Suppressor macrophage treated with lipopolysaccharide for 1 hour (primary cell): ENCODE measurements around the gene XRCC1.
"Not testable (repeated sequence)": the region's sequence is repeated elsewhere in the genome, so short reads cannot be mapped to it uniquely, and the experiment has no call there.

ENCODE experiments used
- DNase-seq, 3 donors: peaks; one replicate each; pipeline ENCODE4 v3.0.0-alpha.2; 2020 to 2022

XRCC1 gene

DNA sequence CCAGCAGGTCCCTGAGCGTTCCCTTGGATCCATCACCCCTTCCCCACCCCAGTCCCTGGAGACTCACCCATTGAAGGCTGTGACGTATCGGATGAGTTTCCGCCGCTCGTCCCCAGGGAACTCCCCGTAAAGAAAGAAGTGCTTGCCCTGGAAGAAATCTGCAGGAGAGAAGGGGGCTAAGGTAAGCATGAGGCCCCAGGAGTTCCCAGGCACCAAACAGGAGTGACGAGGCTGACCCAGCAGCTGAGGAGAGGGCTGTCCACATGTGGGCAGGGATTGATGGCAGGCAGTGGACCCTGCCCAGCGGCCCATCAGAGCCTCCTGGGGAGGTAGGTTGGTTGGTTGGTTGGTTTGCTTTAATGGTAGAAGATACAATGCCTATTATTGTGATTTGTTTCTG, 31.2 kb downstream of the XRCC1 start:
- no peak for DNase-seq

DNA sequence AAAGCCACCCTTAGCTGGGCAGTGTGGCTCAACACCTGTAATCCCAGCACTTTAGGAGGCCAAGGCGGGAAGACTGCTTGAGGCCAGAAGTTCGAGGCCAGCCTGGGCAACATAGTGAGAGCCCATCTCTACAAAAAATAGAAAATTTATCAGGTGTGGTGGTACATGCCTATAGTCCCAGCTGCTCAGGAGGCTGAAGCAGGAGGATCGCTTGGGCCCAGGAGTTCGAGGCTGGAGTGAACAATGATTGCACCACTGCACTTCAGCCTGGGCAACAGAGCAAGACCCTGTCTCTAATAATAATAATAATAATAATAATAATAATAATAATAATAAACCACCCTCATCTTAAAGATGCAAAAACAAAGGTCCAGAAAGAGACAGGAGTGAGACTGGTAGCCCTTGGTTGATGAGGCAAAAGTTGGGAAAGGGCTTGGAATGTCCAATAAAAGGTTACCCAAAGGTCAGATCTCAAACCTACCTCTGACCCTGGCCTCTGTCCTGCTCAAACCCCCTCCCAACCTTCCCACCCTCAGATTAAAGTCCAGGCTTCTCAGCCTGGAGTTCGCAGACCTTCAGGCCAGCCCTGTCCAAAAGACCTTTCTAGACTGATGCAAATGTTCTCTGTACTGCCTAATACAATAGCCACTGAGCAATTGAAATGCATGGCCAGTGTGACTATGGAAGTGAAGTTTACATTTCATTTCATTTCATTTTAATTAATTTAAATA, 33.2 kb downstream of the XRCC1 start:
- DNase-seq: no peak

DNA sequence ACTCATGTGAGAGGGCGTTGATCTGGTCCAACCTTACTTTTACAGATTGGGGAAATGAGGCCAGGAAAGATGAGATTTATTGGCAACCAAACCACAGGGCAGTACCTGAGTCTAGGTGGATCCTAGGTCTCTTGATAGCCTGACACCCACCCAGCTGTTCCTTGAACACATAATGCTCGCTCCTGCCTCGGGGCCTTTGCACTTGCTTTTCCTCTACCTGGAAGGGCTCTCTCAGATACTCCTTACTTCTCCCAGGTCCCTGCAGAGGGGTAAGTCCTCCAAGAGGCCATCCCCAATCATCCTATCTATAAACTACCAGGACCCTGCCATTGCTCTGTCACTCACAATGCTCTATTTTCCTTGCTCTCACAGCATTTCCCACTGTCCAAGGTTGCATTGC, 34.9 kb downstream of the XRCC1 start:
- no peak for DNase-seq

DNA sequence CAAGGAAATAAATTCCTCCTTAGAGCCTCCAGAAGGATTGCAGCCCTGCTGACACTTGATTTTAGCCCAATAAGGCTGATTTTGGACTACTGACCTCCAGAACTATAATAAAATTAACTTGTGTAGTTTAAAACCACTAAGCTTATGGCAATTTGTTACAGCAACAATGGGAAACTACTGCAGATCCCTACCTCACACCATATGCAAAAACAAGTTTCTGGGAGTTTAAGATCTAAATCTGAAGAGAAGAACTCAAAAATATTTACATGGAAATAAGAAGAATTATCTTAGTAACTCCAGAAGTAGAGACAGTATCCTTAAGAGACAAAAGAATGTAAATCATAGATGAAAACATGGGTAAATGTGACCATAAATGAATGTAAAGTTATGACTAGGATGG, 36.4 kb downstream of the XRCC1 start:
- DNase-seq: no peak

DNA sequence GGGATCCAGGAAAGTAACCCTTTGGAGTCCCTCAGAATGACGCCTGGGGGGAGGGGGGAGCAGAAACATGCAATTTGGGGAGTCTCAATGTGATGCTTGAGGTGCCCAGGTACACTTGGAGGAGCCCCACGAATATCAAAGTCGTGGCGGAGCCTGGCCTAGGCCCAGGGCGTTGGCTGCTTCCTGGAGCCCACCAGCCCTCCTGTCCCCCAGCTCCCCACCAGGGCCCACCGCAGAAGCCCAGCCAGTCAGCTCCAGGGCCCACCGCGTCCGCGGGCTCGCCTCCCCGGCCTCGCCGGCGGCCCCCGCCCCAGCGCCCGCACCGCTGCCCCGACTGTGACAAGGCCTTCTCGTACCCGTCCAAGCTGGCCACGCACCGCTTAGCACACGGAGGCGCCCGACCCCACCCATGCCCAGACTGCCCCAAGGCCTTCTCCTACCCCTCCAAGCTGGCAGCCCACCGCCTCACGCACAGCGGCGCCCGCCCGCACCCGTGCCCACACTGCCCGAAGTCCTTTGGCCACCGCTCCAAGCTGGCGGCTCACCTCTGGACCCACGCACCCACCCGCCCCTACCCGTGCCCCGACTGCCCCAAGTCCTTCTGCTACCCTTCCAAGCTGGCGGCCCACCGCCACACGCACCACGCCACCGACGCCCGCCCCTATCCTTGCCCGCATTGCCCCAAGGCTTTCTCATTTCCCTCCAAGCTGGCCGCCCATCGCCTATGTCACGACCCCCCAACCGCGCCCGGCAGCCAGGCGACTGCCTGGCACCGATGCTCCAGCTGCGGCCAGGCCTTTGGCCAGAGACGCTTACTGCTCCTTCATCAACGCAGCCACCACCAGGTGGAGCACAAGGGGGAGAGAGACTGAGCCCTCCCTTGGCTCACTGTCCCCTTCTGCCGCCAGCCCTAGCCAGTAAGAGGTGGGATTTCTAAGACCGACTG, 40.2 kb downstream of the XRCC1 start:
- peak; percentile 44 to 62 (median 49) for DNase-seq

DNA sequence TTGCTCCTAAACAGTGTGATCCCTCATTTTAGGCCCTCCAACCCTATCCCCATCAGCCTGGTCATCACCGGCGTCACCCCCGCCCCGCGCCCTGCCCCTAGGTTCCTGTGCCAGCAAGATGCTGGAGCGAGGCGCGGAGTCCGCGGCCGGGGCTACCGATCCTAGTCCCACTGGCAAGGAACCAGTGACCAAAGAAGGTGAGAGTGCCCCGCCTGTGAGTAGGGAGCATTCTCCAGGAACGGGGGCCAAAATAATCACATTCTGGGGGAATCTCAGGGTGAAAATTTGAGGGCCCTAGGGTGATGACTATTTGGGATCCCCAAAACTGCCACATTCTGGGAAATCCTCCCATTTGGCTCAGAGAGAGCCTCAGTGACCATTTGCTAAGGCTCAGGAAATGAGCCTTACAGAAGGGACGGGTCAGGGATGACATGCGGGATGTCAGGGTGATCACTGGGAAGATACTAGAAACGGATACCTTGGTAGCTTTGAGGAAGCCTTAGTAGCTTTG, 41.0 kb downstream of the XRCC1 start:
- DNase-seq: peak; percentile 74 to 85 (median 78)

DNA sequence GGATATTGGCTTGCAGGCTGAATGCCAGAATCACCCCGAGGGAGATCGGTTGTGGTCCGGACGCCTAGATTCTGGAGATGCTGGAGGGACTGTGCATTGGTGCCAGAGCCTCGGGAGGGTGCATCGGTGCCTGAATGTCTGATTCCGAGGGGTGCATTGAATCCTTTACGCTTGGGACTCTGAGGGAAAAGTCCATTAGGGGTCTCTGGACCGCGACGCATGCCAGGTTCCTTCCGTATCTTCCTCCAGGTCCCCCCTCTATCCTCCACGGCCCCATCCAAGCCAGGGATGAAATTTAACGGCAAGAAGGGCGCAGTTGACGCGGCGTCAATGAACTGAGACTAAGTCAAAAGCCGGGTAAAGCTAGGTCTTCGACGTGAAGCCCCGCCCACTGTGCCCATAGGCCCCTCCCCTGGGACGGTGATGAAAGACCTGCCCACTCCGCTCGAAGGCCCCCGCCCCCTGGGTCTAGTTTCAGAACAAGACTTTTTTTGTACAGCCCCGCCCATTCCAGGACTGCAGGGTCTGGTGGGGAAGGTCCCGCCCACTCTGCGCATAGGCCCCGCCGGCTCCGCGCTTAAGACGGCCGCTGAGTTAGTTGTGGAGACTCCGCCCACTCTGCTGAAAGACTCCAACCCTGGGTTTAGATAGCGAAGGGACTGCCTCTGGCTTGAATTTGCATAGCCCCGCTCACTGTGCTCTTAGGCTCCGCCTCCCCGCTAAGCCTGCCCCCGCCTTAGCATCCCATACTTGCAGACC, 41.6 kb downstream of the XRCC1 start:
- peak; percentile 96 to 98 (median 98) for DNase-seq

DNA sequence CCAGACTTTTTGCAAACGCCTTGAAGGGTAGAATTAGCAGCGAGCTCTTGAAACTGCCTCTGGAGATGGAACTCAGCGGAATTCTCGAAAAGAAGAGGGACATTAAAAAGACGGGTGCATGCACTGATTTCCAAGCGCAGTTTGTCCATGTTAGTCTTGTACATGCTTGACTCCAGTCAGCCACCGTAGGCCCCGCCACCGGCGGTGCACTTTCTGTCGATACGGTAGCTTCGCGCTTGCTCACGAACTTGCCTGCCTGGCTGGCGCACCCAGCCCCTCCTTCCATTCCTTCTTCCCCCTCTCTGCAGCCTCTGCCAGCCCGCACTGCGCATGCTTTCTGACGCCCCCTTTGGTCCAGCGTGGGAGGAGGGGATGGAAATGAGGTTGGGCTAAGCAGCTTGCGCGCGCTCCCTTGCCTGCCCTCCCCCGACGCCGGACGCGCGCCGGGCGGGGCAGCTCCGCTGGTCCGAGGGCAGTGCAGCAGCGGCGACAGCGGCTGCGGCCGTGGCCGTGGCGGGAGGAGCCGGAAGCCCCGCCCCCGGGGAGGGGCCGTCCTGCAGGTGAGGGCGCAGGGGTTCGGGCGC, 42.3 kb downstream of the XRCC1 start, which contains the start of gene ZNF575:
TSS of gene ZNF575 (plus strand) at position 227 of the 584 bp plus-strand sequence. CDS start 1,235 bp downstream, outside the sequence.
- peak; percentile 88 to 93 (median 90) for DNase-seq

DNA sequence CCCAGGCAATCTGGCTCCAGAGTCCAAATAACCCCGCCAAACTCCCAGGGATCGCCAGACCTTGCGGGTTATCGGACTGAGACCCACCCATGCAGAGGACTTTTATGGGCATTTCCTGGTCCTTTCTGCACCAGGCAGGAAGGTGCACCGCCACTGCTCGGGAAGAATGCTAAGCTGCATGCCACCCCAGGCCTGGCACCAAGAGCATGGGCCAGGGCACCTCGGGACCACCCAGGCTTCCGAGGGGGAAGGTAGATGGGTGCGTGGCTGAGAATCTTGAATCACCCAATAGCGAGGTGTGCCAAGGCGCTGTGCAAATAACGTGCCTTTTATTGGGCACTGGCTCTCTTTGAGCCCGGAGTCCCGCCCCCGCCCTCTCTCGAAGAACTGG, 42.8 kb downstream of the XRCC1 start:
- DNase-seq: no peak

DNA sequence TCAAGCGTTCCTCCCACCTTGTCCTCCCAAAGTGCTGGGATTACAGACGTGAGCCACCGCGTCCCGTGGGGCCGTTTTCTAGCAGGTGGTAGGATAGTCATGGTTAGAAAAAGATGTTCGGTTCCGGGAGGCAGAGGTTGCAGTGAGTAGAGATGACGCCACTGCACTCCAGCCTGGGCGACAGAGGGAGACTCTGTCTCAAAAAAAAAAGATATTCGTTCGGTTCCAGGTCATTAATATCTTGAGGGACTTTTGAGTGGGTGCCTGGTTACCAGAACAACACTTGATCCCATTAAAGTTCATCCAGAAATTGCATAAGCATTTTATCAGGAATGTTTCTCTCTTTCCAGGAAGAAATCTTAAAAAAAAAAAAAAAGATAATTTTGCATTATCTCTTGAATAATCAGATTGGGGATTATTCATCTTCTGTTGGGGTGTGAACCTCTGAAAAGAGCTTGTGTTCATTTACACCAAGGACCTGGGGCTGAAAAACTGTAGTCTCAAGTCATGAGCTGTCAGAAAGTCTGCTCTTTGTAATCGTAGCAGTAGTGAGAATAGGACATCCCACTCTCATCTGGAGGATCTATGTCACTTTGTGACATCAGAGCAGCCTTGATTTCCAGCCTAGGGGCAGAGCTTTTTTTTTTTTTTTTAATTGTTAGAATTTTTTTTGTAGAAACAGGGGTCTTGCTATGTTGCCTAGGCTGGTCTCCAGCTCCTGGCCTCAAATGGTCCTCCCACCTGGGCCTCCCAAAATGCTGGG, 47.3 kb downstream of the XRCC1 start:
- DNase-seq: peak; percentile 24 to 50 (median 44)

DNA sequence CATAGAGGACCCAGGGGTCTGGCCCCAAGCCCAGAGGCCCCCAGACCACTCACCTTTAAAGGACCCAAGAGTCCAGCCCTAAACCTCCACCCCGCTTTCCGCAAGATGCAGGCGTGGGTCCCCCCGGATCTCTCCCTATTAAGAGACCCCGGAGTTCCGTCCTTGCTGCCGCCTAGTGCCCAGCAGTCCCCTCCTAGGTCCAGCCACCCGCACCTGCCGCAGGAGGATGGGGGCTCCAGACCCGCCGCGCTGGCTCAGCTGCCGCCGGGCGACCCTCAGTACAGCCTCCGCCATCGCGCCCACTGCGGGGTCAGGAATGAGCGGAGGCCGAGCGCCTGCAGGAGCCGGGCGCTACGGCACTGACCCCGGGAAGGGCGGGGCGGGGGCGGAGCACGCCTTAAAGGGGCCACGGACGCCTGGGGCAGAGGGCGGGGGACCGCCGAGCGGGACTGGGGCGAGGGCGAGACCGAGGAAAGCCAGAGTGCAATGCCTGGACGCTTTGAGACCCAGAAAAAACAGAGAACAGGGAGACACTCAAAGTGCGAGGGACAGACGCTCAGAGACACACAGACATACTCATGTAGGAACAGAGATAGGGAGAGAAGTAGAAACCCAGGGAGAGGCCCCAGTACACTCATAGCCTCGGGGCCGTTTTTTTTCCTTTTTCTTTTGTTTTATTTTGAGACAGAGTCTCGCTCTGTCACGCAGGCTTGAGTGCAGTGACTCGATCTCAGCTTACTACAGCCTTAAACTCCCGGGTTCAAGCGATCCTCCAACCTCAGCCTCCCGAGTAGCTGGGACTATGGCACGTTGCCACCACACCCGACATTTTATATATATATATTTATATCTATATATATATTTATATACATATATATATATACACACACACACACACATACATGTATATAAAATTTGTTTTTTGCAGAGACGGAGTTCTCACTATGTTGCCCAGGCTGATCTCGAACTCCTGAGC, 48.2 kb downstream of the XRCC1 start, which contains the start of gene ETHE1:
TSS of gene ETHE1 (minus strand) at position 318 of the 976 bp plus-strand sequence. CDS start at position 294, 24 bp downstream.
- peak; percentile 88 to 92 (median 88) for DNase-seq

DNA sequence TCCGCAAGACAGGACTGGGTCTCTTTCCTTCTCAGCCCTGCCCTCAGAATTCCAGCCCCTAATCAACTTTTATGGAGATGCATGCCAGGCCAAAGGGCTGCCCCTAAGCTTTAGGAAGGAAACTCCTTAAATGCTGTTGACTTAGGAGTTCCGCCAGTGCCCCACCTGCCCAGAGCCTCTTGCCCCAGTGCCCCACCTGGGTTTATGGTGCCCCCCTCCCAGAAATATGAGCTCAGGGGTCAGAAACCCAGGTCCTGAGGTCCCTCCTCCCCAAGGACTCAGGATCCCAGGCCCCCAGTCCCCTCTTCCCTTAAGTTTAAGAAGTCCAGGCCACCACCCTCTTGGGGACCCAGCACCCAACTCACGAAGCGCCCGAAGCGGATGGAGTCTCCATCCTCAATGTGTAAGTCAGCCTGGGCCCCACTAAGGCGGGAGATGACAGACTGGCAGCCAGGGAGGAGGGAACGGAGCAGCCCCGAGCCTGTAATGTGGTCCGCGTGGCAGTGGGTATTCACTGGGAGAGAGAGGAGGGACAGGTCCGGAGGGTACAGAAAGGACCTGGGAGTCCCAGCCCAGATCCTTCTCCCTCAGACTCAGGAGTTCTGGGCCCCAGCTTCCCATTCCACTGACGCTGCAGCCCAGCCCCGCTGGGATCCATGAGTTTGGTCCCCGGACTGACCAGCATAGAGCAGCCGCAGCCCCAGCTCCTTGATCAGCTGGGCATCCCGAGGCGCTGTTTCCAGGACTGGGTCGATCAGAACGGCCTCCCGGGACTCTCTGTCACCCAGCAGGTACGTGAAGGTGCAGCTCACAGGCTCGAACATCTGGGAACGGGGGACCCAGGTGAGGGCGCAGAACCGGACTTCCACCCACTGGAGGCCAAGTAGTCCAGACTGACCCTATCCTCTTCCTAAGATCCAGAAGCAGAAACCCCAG, 49.2 kb downstream of the XRCC1 start:
- peak; percentile 41 to 53 (median 41) for DNase-seq

DNA sequence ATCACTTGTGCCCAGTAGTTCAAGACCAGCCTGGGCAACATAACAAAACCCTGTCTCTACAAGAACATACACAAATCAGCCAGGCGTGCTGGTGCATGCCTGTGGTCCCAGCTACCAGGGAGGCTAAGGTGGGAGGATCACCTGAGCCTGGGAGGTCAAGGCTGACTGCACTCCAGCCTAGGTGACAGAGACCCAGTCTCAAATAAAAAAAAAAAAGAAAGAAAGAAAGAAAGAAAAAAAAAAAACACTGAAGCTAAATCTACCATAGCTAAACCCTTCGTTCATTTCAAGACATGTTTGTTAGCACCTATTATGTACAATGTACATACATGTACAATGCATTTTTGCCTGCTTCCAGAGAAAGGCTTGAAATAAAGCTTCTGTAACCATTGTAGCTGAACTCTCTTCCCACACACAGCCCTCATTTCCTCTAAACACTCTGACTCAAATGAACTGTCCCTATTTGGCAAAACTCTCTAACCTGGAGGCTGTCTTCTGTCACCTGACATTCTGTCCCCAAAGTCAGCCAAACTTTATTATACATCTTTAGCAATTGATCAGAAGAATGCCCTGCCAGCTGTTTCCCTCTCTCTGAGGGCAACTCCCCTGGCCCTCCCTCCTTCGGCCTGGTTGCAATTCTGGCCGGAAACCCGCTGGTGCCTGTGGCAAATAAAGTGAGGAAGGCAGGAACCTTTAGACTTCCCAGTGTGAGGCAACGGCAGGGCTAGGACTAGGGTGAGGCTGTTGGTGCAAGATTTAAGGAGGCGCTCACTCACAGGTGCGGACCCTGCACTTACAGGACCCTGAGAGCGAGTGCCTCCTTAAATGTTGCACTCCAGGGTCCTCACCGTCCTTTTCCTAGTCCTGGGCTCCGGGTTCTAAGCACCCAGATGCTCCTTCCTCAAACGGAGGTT, 50.1 kb downstream of the XRCC1 start:
- peak; percentile 76 to 82 (median 81) for DNase-seq

DNA sequence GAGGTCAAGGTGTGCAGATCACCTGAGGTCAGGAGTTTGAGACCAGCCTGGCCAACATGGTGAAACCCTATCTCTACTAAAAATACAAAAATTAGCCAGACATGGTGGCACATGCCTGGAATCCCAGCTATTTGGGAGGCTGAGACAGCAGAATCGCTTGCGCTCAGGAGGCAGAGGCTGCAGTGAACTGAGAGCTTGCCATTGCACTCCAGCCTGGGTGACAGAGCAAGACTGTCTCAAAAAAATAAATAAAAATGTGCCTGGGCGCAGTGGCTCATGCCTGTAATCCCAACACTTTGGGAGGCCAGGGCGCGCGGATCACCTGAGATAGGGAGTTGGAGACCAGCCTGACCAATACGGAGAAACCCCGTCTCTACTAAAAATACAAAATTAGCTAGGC, 51.6 kb downstream of the XRCC1 start:
- not testable (repeated sequence) for DNase-seq

DNA sequence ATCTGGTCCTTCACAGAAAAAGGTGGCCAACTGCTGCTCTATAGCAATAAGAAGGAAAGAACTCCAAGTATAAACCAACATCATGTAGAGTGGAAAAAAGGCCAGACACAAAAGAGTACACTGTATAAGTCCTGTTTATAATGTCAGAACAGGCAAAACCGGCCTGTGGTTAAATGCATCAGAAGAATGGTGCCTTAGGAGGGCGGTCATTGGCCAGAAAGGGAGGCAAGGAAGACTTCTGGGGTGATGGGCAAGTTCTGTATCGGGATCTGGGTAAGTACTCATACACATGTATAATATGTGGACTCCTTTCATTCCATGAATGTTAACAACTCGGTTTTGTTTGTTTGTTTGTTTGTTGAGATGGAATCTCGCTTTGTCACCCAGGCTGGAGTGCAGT, 52.4 kb downstream of the XRCC1 start:
- no peak for DNase-seq

DNA sequence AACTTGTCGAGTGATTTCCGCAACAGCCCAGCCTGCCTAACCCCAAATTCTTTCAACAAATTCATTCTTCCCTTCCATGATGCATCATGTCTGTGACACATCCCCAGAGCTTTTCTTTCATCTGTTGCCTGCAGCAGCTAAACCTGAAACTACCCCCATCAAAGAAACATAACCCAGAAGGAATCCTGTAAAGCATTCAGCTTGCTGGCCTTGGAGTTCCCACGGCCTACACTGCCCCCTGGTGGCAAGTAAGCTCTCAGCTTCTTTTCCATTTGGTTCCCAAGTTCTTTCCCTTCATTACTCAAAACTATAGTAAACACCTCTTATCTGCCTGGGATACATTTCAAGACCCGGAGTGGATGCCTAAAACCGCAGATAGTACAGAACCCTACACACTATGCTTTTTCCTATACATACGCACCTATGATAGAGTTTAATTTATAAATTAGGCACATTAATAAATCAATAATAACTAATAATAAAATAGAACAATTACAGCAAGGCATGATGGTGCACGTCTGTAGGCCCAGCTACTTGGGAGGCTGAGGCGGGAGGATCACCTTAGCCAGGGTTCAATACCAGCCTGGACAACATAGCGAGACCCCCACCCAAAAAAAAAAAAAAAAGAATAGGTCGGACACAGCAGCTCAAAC, 55.8 kb downstream of the XRCC1 start:
- peak; percentile 90 to 95 (median 91) for DNase-seq

DNA sequence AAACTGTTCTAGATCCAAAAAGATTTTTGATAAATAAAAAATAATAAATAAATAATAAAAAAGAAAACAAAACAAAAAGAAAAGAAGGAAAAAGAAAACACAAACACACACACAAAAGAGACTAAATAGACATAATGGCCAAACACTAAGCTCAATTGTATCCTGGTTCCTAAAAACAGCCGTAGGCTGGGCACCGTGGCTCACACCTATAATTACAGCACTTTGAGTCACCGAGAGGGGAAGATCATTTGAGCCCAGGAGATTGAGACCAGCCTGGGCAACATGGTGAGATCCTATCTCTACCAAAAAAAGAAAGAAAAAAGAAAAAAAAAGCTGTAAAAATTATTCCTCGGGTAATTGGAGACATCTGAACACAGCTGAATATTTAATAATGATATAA, 57.3 kb downstream of the XRCC1 start:
- DNase-seq: no peak
